Activated CD4-positive, CD25-positive, alpha-beta regulatory T cell (primary cell): Measurements from ENCODE around the gene RUNX1.

Experiments used
- DNase-seq, 4 experiments: peaks; one replicate each; lab custom pipeline; 2025; lab: John Stamatoyannopoulos, UW

The RUNX1 gene

DNA sequence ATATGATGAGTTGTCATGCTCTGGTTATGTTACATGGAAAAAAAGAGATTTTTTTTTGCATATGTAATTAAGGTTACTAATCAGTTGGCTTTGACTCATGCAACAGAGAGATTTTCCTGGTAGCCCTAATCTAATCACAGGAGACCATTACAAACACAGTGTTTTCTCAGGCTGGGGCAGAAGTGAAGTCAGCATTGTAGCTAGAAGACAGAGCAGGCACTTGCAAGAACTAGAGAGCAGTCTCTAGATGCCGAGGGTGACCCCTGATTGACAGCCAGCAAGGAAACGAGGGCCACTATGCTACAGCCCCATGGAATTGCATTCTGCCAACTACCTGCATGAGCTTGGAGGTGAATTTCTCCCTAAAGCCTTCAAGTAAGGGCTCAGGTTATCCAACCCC is 151.3 kb downstream of the RUNX1 start:
- DNase-seq = no peak

DNA sequence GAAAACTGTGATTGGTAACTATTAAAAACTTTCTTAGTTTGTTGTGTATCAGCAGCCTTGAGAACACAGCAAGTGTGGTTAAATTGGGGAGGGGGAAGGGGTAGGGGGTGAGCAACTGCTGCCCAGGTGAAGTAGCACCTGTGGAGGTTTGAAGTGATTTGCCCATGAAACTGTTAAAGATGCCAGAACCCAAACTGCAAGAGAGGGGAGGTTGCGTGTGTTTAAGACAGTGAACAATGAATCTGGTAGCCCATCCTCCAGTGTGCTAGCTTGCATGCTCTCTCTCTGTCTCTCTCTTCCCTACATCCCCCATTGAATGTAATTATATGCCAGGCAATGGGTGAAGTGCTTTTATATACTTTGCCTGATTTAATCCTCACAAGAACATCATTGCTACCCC is 154.7 kb downstream of the RUNX1 start:
- DNase-seq = no peak

DNA sequence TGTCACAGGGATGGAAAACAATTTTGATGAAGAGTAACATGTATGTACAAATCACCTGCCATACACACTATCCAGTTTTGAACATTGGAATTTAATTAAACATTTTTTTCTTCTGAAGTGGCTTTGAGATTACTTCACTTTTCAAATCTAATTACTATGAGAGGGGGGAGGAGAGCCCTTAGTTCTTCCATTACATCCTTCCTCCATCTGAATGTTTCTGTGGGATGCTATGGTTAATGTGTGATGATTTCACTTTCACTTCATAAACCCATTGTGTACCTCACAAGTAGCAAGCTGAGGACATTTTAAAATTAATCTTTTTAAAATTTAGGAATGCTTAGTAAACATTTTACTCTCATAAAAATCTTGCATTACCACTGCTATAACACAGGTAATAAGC is 156.9 kb downstream of the RUNX1 start:
- no peak for DNase-seq

DNA sequence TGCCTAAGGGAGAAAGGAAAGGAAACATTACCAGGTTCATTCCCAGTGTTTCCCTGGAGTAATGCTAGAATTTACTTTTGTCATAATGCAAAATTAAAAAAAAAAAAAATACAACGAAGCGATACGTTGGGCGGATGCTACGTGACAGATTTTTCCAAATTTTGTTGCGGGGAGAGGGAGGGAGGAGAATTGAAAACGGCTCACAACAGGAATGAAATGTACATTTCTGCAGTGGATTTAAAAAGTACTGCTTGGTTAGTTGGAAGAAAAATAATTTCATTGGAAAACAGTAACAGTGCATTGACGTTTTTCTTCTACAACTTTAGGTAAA is 157.5 kb downstream of the RUNX1 start:
- no peak for DNase-seq

DNA sequence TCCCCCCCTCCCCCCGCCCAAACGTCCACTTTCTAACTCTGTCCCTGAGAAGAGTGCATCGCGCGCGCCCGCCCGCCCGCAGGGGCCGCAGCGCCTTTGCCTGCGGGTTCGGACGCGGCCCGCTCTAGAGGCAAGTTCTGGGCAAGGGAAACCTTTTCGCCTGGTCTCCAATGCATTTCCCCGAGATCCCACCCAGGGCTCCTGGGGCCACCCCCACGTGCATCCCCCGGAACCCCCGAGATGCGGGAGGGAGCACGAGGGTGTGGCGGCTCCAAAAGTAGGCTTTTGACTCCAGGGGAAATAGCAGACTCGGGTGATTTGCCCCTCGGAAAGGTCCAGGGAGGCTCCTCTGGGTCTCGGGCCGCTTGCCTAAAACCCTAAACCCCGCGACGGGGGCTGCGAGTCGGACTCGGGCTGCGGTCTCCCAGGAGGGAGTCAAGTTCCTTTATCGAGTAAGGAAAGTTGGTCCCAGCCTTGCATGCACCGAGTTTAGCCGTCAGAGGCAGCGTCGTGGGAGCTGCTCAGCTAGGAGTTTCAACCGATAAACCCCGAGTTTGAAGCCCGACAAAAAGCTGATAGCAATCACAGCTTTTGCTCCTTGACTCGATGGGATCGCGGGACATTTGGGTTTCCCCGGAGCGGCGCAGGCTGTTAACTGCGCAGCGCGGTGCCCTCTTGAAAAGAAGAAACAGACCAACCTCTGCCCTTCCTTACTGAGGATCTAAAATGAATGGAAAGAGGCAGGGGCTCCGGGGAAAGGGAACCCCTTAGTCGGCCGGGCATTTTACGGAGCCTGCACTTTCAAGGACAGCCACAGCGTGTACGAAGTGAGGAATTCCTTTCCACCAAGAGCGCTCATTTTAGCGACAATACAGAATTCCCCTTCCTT is 158.1 kb downstream of the RUNX1 start:
- peak in 1 of 4 experiments; percentile 9 for DNase-seq

DNA sequence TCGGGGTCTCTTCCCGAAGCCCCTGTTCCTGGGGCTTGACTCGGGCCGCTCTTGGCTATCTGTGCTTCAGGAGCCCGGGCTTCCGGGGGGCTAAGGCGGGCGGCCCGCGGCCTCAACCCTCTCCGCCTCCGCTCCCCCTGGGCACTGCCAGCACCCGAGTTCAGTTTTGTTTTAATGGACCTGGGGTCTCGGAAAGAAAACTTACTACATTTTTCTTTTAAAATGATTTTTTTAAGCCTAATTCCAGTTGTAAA is 158.7 kb downstream of the RUNX1 start:
- DNase-seq = no peak

DNA sequence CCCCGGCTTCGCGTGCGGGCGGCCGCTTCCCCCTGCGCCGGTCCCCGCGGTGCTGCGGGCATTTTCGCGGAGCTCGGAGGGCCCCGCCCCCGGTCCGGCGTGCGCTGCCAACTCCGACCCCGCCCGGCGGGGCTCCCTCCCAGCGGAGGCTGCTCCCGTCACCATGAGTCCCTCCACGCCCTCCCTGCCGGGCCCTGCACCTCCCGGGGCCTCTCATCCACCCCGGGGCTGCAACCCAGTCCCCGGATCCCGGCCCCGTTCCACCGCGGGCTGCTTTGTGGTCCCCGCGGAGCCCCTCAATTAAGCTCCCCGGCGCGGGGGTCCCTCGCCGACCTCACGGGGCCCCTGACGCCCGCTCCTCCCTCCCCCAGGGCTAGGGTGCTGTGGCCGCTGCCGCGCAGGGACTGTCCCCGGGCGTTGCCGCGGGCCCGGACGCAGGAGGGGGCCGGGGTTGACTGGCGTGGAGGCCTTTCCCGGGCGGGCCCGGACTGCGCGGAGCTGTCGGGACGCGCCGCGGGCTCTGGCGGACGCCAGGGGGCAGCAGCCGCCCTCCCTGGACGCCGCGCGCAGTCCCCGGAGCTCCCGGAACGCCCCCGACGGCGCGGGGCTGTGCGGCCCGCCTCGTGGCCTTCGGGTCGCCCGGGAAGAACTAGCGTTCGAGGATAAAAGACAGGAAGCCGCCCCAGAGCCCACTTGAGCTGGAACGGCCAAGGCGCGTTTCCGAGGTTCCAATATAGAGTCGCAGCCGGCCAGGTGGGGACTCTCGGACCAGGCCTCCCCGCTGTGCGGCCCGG is 159.2 kb downstream of the RUNX1 start:
- DNase-seq = peak; percentile 55 to 67 (median 65)

DNA sequence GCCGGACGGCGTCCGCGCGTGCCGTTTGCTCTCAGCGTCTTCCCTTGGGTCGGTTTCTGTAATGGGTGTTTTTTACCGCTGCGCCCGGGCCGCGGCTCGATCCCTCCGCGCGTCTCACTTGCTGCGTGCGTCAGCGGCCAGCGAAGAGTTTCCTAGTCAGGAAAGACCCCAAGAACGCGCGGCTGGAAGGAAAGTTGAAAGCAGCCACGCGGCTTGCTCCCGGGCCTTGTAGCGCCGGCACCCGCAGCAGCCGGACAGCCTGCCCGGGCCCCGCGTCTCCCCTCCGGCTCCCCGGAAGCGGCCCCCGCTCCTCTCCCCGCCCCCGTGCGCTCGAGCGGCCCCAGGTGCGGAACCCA is 159.8 kb downstream of the RUNX1 start:
- DNase-seq = peak in 2 of 4 experiments; percentile 45 to 55

DNA sequence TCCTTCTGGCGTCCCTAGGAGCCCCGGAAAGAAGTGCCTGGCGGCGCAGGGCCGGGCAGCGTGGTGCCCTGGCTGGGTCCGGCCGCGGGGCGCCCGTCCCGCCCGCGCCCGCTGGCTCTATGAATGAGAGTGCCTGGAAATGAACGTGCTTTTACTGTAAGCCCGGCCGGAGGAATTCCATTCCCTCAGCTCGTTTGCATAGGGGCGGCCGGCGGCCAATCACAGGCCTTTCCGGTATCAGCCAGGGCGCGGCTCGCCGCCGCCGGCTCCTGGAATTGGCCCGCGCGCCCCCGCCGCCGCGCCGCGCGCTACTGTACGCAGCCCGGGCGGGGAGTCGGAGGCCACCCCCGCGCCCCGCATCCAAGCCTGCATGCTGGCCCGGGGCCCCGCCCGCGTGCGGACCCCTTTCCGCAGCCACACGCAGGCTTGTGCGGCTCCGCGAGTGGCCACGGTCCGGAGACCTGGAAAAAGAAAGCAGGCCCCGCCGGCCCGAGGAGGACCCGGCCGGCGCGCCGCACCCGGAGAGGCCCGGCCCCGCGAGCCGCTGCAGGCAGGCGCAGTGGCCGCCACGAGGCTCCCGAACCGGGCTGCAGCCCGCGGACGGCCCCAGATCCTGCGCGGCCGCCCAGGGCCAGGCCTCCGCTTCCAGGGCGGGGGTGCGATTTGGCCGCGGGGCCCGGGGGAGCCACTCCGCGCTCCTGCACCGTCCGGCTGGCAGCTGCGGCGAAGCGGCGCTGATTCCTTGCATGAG is 160.4 kb downstream of the RUNX1 start:
- DNase-seq = peak; percentile 51 to 70 (median 58)

DNA sequence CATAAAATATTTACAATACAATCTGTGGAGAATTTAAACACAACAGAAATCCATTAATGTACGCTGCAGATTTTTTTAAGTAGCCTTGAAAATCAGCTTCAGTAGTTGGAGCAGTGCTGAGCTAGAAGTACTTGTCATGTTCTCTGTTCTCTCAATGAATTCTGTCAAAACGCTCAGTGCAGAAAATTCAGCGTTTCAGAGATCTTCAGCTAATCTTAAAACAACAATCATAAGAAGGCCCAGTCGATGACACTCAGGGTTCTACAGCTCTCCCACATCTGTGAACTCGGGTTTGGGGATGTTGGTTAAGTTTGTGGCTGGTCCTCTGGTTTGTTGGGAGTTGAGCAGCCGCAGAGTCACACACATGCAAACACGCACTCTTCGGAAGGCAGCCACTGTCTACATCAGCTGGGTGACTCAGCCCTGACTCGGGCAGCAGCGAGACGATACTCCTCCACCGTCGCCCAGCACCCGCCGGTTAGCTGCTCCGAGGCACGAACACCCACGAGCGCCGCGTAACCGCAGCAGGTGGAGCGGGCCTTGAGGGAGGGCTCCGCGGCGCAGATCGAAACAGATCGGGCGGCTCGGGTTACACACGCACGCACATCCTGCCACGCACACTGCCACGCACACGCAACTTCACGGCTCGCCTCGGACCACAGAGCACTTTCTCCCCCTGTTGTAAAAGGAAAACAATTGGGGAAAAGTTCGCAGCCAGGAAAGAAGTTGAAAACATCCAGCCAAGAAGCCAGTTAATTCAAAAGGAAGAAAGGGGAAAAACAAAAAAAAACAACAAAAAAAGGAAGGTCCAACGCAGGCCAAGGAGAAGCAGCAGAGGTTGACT is 161.2 kb downstream of the RUNX1 start:
- DNase-seq = peak; percentile 75 to 81 (median 78)

DNA sequence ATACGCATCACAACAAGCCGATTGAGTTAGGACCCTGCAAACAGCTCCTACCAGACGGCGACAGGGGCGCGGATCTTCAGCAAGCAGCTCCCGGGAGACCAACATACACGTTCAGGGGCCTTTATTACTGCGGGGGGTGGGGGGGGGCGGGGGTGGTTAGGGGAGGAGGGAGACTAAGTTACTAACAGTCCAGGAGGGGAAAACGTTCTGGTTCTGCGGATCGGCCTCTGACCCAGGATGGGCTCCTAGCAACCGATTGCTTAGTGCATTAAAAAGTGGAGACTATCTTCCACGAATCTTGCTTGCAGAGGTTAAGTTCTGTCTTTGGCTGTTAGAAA is 162.0 kb downstream of the RUNX1 start:
- no peak for DNase-seq

DNA sequence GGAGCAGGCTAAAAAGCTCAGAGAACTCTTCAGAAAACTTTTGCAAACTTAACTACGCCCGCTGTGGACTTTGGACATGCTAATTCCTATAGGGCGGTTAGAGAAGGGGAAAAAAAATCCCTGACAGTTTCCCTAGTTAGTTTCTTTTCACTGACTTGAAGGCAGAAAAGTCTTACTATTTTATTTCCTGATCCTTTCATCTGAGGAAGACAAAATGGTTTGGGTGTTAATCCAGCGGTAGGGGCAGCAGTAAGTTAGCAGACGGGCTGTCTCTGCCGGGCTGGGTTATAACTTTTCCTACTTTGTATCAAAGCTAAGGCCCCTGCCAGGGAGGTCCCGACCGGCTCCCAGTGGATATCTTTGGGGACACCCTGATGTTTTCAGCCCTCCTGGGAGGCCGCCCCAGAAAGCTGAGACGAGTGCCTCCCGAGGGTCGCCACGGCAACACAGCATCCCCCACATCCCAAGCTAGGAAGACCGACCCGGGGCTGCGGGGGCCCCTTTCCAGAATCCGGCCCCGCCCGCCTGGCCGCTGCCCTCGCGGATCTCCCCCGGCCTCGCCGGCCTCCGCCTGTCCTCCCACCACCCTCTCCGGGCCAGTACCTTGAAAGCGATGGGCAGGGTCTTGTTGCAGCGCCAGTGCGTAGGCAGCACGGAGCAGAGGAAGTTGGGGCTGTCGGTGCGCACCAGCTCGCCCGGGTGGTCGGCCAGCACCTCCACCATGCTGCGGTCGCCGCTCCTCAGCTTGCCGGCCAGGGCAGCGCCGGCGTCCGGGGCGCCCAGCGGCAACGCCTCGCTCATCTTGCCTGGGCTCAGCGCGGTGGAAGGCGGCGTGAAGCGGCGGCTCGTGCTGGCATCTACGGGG is 162.6 kb downstream of the RUNX1 start:
- DNase-seq = no peak

DNA sequence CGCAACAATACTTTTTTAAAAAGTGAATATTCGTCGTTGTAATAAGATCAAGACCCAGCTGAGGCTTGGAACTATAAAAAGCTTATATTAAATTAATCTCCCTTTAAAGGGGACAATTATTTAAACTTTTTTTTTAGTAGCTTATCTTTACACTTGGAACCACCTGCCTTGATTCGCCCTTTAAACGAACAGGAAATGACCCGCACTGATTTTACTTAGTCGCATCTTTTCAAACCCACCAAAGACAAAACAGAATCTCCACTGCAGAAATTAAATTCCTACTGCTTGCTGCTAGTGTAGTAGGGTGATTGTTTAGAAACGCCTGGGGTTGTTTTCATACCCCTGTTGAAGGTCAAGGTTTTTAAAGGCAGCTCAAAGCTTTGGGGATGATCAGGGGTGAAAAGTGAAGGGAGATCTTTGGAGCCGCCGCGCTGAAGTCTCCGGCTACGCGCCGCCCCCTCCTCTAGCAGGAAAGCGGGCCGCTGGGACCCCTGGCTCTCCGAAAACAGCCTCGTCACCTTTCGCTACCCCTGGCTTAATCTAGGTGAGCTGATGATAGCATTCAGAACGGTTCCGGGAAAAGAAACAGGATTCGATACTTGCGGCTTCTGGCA is 163.4 kb downstream of the RUNX1 start:
- no peak for DNase-seq

DNA sequence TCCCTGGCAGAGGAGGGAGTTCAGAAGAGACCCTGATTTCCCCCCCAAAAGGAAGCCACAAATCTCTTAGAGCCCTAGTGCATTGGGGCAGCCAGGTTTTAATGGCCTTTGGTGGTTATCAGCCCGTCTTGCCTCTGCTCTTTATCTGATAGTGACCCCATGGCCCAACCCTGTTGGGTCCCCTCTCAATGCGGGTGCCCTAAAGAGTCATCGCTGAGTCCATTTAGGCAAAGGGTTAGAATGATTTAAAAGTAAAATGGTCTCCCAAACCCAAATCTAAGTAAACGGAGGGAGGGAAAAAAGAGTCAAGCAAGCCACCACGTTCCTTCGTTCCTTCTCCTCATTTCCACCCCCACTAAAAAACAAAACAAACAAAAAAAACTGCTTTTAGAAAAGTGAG is 164.0 kb downstream of the RUNX1 start:
- no peak for DNase-seq

DNA sequence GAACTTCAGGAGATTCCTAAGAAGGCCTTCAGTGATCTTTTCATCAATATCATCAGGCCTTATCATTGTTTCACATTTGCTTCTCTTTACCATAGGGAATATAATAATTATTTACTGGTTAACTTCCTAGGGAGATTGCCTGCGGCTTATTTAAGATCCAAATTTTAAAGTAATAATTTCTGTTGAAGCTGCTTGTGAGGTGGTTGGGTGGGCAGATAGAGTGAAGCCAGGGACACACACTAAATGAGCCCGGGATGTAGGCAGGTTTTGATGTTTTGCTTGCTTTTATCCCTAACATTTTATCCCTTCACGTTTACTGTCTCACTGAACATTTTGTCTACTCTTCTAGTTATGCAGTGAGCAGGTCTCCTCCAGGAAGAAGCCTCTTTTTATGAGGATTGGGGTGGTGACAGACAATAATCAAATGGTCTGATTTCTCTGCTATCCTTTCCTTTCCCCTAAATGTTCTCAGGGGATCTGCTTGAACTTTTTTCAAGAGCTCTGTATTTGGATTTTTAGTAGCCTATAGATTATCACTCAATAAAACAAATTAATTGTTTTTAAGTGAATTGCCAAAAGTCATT is 164.7 kb downstream of the RUNX1 start:
- no peak for DNase-seq

DNA sequence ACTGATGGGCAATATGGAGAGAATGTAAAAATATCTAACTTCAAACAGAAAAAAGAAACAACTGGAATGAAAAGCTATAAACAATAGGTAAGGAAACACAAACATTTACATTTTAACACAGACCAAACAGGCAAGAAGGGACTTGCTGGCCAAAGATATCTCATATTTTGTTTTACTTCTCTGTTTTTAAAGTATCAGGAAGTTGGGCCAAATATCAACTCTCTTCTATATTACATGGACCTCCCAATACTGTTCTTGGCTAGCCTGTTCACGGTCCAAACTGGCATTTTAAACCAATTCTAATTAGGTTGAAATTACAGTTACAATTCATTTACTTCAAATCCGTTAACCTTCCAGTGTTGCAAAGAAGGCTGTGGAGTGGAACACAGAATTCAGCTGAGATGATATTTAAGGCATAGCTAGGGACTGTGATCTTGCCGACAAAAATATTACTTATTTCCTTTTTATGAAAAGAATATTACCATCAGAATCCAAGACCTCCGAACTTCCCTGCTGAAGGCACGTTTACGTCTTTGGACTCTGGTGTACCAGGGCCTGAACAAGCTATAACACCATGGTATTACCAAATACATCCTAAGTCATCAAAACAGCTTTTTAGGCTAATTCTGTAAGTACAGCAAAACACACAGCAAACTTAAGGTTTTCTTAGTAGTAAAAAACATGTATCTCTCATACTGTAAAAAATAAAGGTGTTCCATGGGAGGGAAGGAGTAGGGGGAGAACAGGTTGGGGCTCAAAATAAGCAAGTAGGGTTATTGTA is 165.4 kb downstream of the RUNX1 start:
- DNase-seq = no peak

DNA sequence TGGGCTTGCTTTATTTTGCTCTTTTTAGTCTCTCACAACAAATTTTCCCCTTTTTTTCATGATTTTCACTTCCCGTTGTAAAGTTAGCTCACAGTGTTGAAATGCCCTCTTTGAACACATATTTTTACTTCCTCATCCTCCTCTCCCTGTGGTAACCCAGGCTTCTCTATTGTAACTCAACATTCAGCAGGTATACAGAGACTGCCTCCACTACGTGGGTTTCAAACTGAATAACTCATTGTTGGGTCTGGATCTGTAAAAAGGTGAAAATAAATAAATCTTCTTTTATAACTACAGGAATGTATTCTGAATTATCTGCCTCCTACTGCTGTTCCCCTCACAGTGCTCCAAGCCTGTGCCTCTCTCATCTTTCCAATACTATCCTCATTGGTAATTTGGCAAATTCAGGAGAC is 166.4 kb downstream of the RUNX1 start:
- no peak for DNase-seq

DNA sequence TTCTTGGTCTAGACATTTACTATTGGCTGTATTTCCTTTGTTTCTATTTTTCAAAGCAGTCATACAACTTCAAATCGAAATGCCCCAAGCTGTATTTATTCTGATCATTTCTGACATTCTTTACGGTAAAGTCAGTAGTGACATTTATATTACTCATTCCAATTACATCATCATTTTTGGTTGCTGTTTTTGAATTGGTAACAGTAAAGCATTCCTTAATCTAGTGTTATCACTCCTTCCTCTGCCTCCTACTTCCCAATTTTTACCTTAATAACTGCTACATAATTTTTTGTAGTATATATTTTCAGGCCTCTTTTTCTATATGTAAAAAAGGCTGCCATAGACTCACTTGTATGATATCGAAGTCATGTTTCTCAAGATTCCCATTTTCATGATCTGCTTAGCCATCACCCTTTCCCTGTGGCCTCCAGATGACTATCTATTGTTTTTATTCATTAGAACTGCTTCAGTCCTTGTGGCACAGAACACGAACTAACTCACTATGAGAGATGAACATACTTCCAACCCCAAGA is 167.2 kb downstream of the RUNX1 start:
- no peak for DNase-seq

DNA sequence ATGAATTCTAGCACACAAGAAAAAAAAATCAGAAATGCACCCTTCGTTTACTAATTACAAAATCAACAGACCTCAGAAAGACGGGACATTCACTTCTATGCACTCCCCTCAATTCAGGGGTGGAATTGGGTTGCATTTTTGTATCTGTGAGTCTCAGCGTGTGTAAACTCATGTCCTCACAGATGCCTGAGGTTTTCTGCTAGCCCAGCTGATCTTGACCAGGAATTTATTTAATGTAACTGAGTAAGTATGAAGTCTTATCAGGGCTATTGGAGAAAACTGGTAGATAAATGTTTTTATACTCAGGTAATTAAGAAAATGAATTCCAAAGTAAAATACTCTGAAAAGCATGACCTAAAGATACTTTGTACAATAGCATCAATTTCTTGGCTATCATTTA is 167.7 kb downstream of the RUNX1 start:
- no peak for DNase-seq
